Tibial nerve (tissue), 4 donors: Measurements from ENCODE around the gene HTR3B. TPM values are rescaled to one million over a fixed set of nuclear protein-coding genes. Genes with fewer than 3 reads are reported as not detected.

Experiments used
- DNase-seq, 2 donors: peaks; one replicate each; pipeline ENCODE4 v3.0.0-alpha.2; 2019; ENCODE audit warnings: low spot score in 2 of 2
- H3K27ac ChIP-seq, 4 donors: fragments of 200-600 bp; sonication (generic) in 3 of 4; one replicate each; pipeline ENCODE4 v1.5.1; 2017 to 2019; ENCODE audit warnings: mild to moderate bottlenecking in 1 of 4
- H3K27me3 ChIP-seq, 2 donors: fragments of 200-600 bp; sonication (generic) in 1 of 2; one replicate each; pipeline versions ENCODE4 v1.5.1 to v1.6.0; 2017 to 2019
- H3K36me3 ChIP-seq, 3 donors: fragments of 200-600 bp; sonication (generic); one replicate each; pipeline ENCODE4 v1.5.1; 2018 to 2019
- H3K4me1 ChIP-seq, 4 donors: fragments of 200-600 bp; sonication (generic) in 3 of 4; one replicate each; pipeline ENCODE4 v1.5.1; 2017 to 2019
- H3K4me3 ChIP-seq, 4 donors: fragments of 200-600 bp; sonication (generic) in 3 of 4; one replicate each; pipeline ENCODE4 v1.5.1; 2017 to 2019; ENCODE audit warnings: mild to moderate bottlenecking in 1 of 4, moderate library complexity in 1 of 4
- H3K9me3 ChIP-seq, 4 donors: fragments of 200-600 bp; sonication (generic) in 3 of 4; one replicate each; pipeline ENCODE4 v1.5.1; 2017 to 2019
- CTCF ChIP-seq, 5 experiments: fragments of 200-600 bp in 3 of 5; fragments of 450-650 bp in 2 of 5; sonication (generic) in 3 of 5; IDR thresholded peaks; one replicate each; pipeline ENCODE4 v1.5.1; 2016 to 2019; ENCODE audit warnings: antibody characterized with exemption in 5 of 5, mild to moderate bottlenecking in 3 of 5, moderate library complexity in 2 of 5
- EP300 ChIP-seq, 2 donors: sonication (generic); formaldehyde crosslinking; IDR thresholded peaks; one replicate each; pipeline ENCODE4 v1.6.1; 2017; ENCODE audit warnings: antibody characterized with exemption in 2 of 2, mild to moderate bottlenecking in 1 of 2
- POLR2A ChIP-seq, 2 donors: fragments of 450-650 bp; IDR thresholded peaks; one replicate each; pipeline ENCODE4 v1.6.1; 2017; ENCODE audit warnings: antibody characterized with exemption in 2 of 2, mild to moderate bottlenecking in 2 of 2, moderate library complexity in 2 of 2
- WGBS, 2 donors: methylation state at CpG; one replicate each; pipeline ENCODE4 v1.1.5; 2018; 5-methylcytosine and 5-hydroxymethylcytosine counted together
- total RNA-seq, 4 donors: library from RNA; depleted of rRNA; stranded (reverse); fragments of >200 nt; gene quantifications; one replicate each; pipeline ENCODE4 v1.1.0, GENCODE V29; 2016

The HTR3B gene
- total RNA-seq, 4 donors from 2014 or later: not detected

- H3K27me3 ChIP-seq: no peaks in the 10 kb centered on the region
- DNase-seq: no peak
- TF ChIP-seq CTCF (IDR thresholded peaks at IDR 0.05) (no peak), EP300 (IDR thresholded peaks at IDR 0.05) (no peak), POLR2A (IDR thresholded peaks at IDR 0.05) (no peak)
- no peak overlapping the region for H3K27ac ChIP-seq
- WGBS, 2 donors: 92 to 98% methylated on average over 3 of the region's 3 CpGs
- H3K4me3 ChIP-seq: no peak overlapping the region
- H3K36me3 ChIP-seq: peaks cover 0 to 5% (median 0%) of the 10 kb centered on the region in 3 donors
- no peaks in the 10 kb centered on the region for H3K9me3 ChIP-seq
- H3K4me1 ChIP-seq: no peaks in the 10 kb centered on the region
Measured at GRCh38 chr11:113864410-113864809, 40.2 kb upstream of the HTR3B start.

- no peaks in the 10 kb centered on the region for H3K9me3 ChIP-seq
- no peak overlapping the region for H3K4me3 ChIP-seq
Measured at GRCh38 chr11:113865873-113866272, 38.7 kb upstream of the HTR3B start.

GRCh38 chr11:113867843-113868503 is 36.6 kb upstream of the HTR3B start:
- no peaks in the 10 kb centered on the region for H3K27me3 ChIP-seq
- H3K9me3 ChIP-seq: no peaks in the 10 kb centered on the region
- 82 to 83% methylated on average over 3 of the region's 3 CpGs for WGBS, 2 donors
- H3K4me3 ChIP-seq: no peak overlapping the region
- TF ChIP-seq EP300 (IDR thresholded peaks at IDR 0.05): no peak
- no peak for TF ChIP-seq POLR2A (IDR thresholded peaks at IDR 0.05)
- no peak for TF ChIP-seq CTCF (IDR thresholded peaks at IDR 0.05)
- H3K4me1 ChIP-seq: peaks cover 0 to 21% (median under 1%) of the 10 kb centered on the region in 4 donors
- DNase-seq: no peak
- peaks cover 0 to 5% (median 0%) of the 10 kb centered on the region in 3 donors for H3K36me3 ChIP-seq
- H3K27ac ChIP-seq: no peak overlapping the region

More at GRCh38 chr11:113865873-113866272, 38.7 kb upstream of the HTR3B start:
- H3K27ac ChIP-seq: no peak overlapping the region
- 83 to 91% methylated on average over 8 of the region's 8 CpGs for WGBS, 2 donors
- H3K27me3 ChIP-seq: no peaks in the 10 kb centered on the region
- peaks cover 0 to 5% (median 0%) of the 10 kb centered on the region in 3 donors for H3K36me3 ChIP-seq
- no peak for TF ChIP-seq CTCF (IDR thresholded peaks at IDR 0.05)
- no peak for TF ChIP-seq POLR2A (IDR thresholded peaks at IDR 0.05)
- no peak for TF ChIP-seq EP300 (IDR thresholded peaks at IDR 0.05)
- DNase-seq: no peak
- H3K4me1 ChIP-seq: peaks cover 0 to 2% (median 0%) of the 10 kb centered on the region in 4 donors

GRCh38 chr11:113871336-113871735 is 33.3 kb upstream of the HTR3B start:
- H3K4me3 ChIP-seq: no peak overlapping the region
- H3K27me3 ChIP-seq: no peaks in the 10 kb centered on the region
- WGBS, 2 donors: 84 to 92% methylated on average over 3 of the region's 3 CpGs
- TF ChIP-seq POLR2A (IDR thresholded peaks at IDR 0.05) (no peak), EP300 (IDR thresholded peaks at IDR 0.05) (no peak), CTCF (IDR thresholded peaks at IDR 0.05) (no peak)
- H3K27ac ChIP-seq: no peak overlapping the region
- no peaks in the 10 kb centered on the region for H3K9me3 ChIP-seq
- H3K4me1 ChIP-seq: peaks cover 0 to 40% (median 5%) of the 10 kb centered on the region in 4 donors
- no peak for DNase-seq
- peaks cover 0 to 5% (median 0%) of the 10 kb centered on the region in 3 donors for H3K36me3 ChIP-seq

- H3K27me3 ChIP-seq: no peaks in the 10 kb centered on the region
- peak overlapping the region in 1 of 4 donors; percentile 13 for H3K27ac ChIP-seq
- TF ChIP-seq EP300 (IDR thresholded peaks at IDR 0.05): no peak
- no peak for TF ChIP-seq POLR2A (IDR thresholded peaks at IDR 0.05)
- no peak for TF ChIP-seq CTCF (IDR thresholded peaks at IDR 0.05)
- WGBS, 2 donors: 49 to 60% methylated on average over 5 of the region's 5 CpGs
- no peak overlapping the region for H3K4me3 ChIP-seq
- no peaks in the 10 kb centered on the region for H3K9me3 ChIP-seq
- H3K36me3 ChIP-seq: no peaks in the 10 kb centered on the region
- no peak for DNase-seq
- H3K4me1 ChIP-seq: peaks cover 0 to 40% (median 5%) of the 10 kb centered on the region in 4 donors
Measured at GRCh38 chr11:113873236-113873626, 31.4 kb upstream of the HTR3B start.
